ENCODE data around the gene ARRDC1. TPM values are rescaled to one million over a fixed set of nuclear protein-coding genes. Genes with fewer than 3 reads are reported as not detected.
A peak's percentile ranks its signal among the peaks of the same experiment; 100 is the strongest.

Gene ARRDC1
- polyA plus RNA-seq, 2 of the 4 experiments (the other 2 are of a cell fraction) = 20.7 to 22.5 TPM

DNA sequence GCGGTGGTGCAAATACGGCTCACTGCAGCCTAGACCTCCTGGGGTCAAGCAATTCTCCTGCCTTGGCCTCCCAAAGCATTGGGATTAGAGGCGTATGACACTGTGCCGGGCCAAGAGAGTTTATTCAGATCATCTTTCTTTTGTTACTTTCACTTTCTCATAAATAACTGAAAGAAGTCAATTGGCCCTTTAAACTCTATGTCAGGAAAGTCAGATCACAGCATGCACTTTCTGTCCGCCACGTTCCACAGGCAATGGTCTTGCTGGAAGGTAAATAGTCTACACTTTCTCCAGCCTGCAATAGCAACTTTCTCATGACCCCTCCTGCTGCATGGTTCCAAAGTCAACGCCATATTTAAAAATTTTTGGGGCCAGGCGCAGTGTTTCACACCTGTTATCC, 6.5 kb upstream of the ARRDC1 start:
- WGBS (ENCODE audit: missing lambda C conversion rate) = 76% methylated on average over 8 of the region's 8 CpGs
- no peak overlapping the region for H3K4me3 ChIP-seq
- no peaks in the 10 kb centered on the region for H3K9me3 ChIP-seq
- FAIRE-seq = no peak
- peaks cover 7% of the 10 kb centered on the region; the same call in 1 of the 3 replicates for H3K4me1 ChIP-seq
- H3K27ac ChIP-seq = no peak overlapping the region
- POLR2A ChIA-PET = no interaction called here
- ATAC-seq = no peak; a peak in 1 of 6 replicates
- TF ChIP-seq MAZ (IDR thresholded peaks at IDR 0.05; ENCODE audit: borderline replicate concordance, low read depth, low read length) = no peak
- TF ChIP-seq RNF2 (IDR thresholded peaks at IDR 0.05; ENCODE audit: borderline replicate concordance, low read depth) = no peak
- TF ChIP-seq CHD4 (IDR thresholded peaks at IDR 0.05; ENCODE audit: borderline replicate concordance) = no peak
- TF ChIP-seq JUNB (IDR thresholded peaks at IDR 0.05) = no peak
- no peak for TF ChIP-seq TFCP2L1 (CRISPR knock-in tag; IDR thresholded peaks at IDR 0.05)
- TF ChIP-seq EHF (CRISPR knock-in tag; IDR thresholded peaks at IDR 0.05) = no peak
- TF ChIP-seq KDM1A (IDR thresholded peaks at IDR 0.05; ENCODE audit: low read depth) = no peak
- TF ChIP-seq ZC3H11A (IDR thresholded peaks at IDR 0.05) = no peak
- no peak for DNase-seq (ENCODE audit: low read depth in 1 of 2, low spot score in 1 of 2)
- CTCF ChIA-PET = interaction anchor here (0.6 to 18.5 kb wide), 2 partner anchors 18 to 297 kb away, joined by 3 to 175 read pairs; partner anchors contain the start of genes DPH7 and NRARP
- H3K4me2 ChIP-seq = no peak overlapping the region; the same call in 2 of the 3 replicates

DNA sequence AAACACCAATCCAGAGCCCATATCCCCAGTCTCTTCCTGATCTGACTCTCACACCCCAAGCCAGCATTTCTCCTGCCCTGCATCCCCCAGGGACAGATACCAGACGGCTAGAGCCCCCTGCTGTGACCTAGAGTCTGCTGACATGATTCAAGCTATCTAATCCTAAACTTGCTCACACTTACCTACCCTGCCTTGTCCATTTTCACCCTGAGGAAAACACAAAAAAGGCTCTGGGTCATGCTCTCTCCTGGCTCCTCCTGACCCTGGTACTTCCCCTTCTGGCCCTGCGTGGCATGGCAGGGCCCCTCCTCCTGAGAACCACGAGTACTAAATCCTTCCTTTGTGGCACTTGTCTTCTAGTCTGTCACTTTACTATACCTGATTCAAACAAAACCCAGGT, 2.8 kb upstream of the ARRDC1 start:
- Histone ChIP-seq H3K4me1 (peaks cover 22% of the 10 kb centered on the region), H3K27ac (no peak overlapping the region; a peak in 1 of 6 replicates), H3K4me2 (no peak overlapping the region), H3K9me3 (no peaks in the 10 kb centered on the region), H3K4me3 (no peak overlapping the region)
- ChIA-PET CTCF (interaction anchor here (0.7 to 18.5 kb wide), 4 partner anchors 10 to 169 kb away, joined by 3 to 175 read pairs (median 7); partner anchors contain the start of gene DPH7), POLR2A (no interaction called here)
- no peak for DNase-seq (ENCODE audit: low read depth in 1 of 2, low spot score in 1 of 2)
- 22% methylated on average over 3 of the region's 3 CpGs for WGBS (ENCODE audit: missing lambda C conversion rate)
- TF ChIP-seq FOXS1 (CRISPR knock-in tag; IDR thresholded peaks at IDR 0.05) = no peak
- no peak for TF ChIP-seq ZSCAN20 (CRISPR knock-in tag; IDR thresholded peaks at IDR 0.05)
- no peak for TF ChIP-seq ZC3H11A (IDR thresholded peaks at IDR 0.05)
- TF ChIP-seq HEYL (CRISPR knock-in tag; IDR thresholded peaks at IDR 0.05) = no peak
- TF ChIP-seq, protein P1, sequence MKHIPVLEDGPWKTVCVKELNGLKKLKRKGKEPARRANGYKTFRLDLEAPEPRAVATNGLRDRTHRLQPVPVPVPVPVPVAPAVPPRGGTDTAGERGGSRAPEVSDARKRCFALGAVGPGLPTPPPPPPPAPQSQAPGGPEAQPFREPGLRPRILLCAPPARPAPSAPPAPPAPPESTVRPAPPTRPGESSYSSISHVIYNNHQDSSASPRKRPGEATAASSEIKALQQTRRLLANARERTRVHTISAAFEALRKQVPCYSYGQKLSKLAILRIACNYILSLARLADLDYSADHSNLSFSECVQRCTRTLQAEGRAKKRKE (CRISPR knock-in tag; IDR thresholded peaks at IDR 0.05; ENCODE audit: low read depth) = no peak
- no peak for TF ChIP-seq BHLHE40 (IDR thresholded peaks at IDR 0.05; ENCODE audit: low read depth, low read length)
- no peak for TF ChIP-seq EHMT2 (IDR thresholded peaks at IDR 0.05; ENCODE audit: low read depth)
- TF ChIP-seq HOXA7 (CRISPR knock-in tag; IDR thresholded peaks at IDR 0.05) = no peak
- ATAC-seq = peak in 1 of 2 experiments; percentile 7; a peak in 1 of 6 replicates
- no peak for FAIRE-seq

DNA sequence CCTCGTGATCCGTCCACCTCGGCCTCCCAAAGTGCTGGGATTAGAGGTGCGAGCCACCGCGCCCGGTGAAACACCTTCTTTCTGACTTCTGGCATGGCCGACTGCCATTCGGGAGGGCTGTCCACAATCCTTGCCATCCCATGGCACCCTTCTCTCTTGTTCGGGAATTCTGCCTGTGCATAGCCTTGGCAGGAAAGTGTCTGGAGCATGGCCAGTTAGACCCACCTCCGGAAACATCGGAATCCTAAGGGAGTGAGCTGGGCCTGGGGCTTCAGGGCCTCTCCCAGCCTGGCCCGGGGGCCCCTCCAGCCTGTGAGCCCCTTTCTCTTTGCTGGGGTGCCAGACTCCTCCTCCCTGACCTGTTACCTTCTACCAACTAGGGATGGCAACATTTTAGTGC, 1.6 kb upstream of the ARRDC1 start:
- POLR2A ChIA-PET = no interaction called here
- Histone ChIP-seq H3K27ac (no peak overlapping the region), H3K4me3 (no peak overlapping the region), H3K4me1 (peaks cover 21% of the 10 kb centered on the region), H3K9me3 (no peaks in the 10 kb centered on the region), H3K4me2 (no peak overlapping the region)
- CTCF ChIA-PET = interaction anchor here (0.7 to 18.5 kb wide), 3 partner anchors 12 to 23 kb away, joined by 3 to 175 read pairs (median 8); partner anchors contain the start of gene DPH7
- no peak for ATAC-seq
- no peak for FAIRE-seq
- DNase-seq (ENCODE audit: low read depth in 1 of 2, low spot score in 1 of 2) = no peak
- TF ChIP-seq ZNF302 (CRISPR knock-in tag; IDR thresholded peaks at IDR 0.05) (no peak), ESRRA (IDR thresholded peaks at IDR 0.05; ENCODE audit: borderline replicate concordance, low read length) (no peak), CBX2 (IDR thresholded peaks at IDR 0.05; ENCODE audit: borderline replicate concordance, low read depth) (no peak)
- 90% methylated on average over 13 of the region's 13 CpGs for WGBS (ENCODE audit: missing lambda C conversion rate)

- ATAC-seq (no peak), FAIRE-seq (no peak), DNase-seq (ENCODE audit: low read depth in 1 of 2, low spot score in 1 of 2) (no peak)
- Histone ChIP-seq H3K9me3 (no peaks in the 10 kb centered on the region), H3K4me2 (peak overlapping the region; percentile 94), H3K27ac (peak overlapping the region; percentile 79 to 84), H3K4me3 (peak overlapping the region; percentile 76), H3K4me1 (peaks cover 17% of the 10 kb centered on the region)
- WGBS (ENCODE audit: missing lambda C conversion rate) = 50% methylated on average over 19 of the region's 49 CpGs
- POLR2A ChIA-PET = interaction anchor here (0.6 to 1.2 kb wide), 5 partner anchors 9 to 121 kb away, joined by 3 to 11 read pairs (median 9); partner anchors contain the start of genes EHMT1, PNPLA7 and ZMYND19
- CTCF ChIA-PET = interaction anchor here (1.2 to 18.5 kb wide), 2 partner anchors 13 to 24 kb away, joined by 3 to 175 read pairs; partner anchors contain the start of gene DPH7
- TF ChIP-seq HOXB13 (CRISPR knock-in tag; IDR thresholded peaks at IDR 0.05; ENCODE audit: low read depth) (no peak), MYC (IDR thresholded peaks at IDR 0.05; ENCODE audit: borderline replicate concordance, low read length) (no peak), EP300 (IDR thresholded peaks at IDR 0.05) (no peak), TFCP2L1 (CRISPR knock-in tag; IDR thresholded peaks at IDR 0.05) (no peak), RARB (CRISPR knock-in tag; IDR thresholded peaks at IDR 0.05) (no peak), GATA3 (IDR thresholded peaks at IDR 0.05; ENCODE audit: borderline replicate concordance) (no peak), HDAC2 (IDR thresholded peaks at IDR 0.05) (no peak), ZFP36 (IDR thresholded peaks at IDR 0.05; ENCODE audit: borderline replicate concordance, partially characterized antibody) (no peak), CHD4 (IDR thresholded peaks at IDR 0.05; ENCODE audit: borderline replicate concordance) (no peak), CBX2 (IDR thresholded peaks at IDR 0.05; ENCODE audit: borderline replicate concordance, low read depth) (no peak), RAD21 (conservative IDR thresholded peaks at IDR 0.05 in 1 of 2, IDR thresholded peaks at IDR 0.05 in 1 of 2) (no peak), FOSB (CRISPR knock-in tag; IDR thresholded peaks at IDR 0.05) (no peak), RNF2 (IDR thresholded peaks at IDR 0.05; ENCODE audit: borderline replicate concordance, low read depth) (no peak)
- TF ChIP-seq, protein P2, sequence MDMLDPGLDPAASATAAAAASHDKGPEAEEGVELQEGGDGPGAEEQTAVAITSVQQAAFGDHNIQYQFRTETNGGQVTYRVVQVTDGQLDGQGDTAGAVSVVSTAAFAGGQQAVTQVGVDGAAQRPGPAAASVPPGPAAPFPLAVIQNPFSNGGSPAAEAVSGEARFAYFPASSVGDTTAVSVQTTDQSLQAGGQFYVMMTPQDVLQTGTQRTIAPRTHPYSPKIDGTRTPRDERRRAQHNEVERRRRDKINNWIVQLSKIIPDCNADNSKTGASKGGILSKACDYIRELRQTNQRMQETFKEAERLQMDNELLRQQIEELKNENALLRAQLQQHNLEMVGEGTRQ (IDR thresholded peaks at IDR 0.05) = no peak
Measured at GRCh38 chr9:137604345-137605086, 970 bp upstream of the ARRDC1 start.

Data from A549 (cell line).